Neuronal stem cell (in vitro differentiated cells): ENCODE data around the gene SVIL.

Source experiments
- DNase-seq: peaks from one replicate; pipeline ENCODE4 v3.0.0-alpha.2; 2013; ENCODE audit warnings: low spot score
- H2AFZ ChIP-seq: one replicate; pipeline ENCODE4 v1.6.1; 2013; ENCODE audit warnings: mild to moderate bottlenecking, low read length, inconsistent platforms
- H2AK5ac ChIP-seq: 2 replicates; pipeline ENCODE4 v1.6.1; 2013; ENCODE audit warnings: low read depth, mild to moderate bottlenecking, inconsistent platforms, low read length, moderate library complexity, mixed read lengths
- H2BK120ac ChIP-seq: 2 replicates; pipeline ENCODE4 v1.6.1; 2013; ENCODE audit warnings: low read depth, mild to moderate bottlenecking, inconsistent platforms, low read length, moderate library complexity, mixed read lengths
- H2BK12ac ChIP-seq: one replicate; pipeline ENCODE4 v1.6.1; 2013; ENCODE audit warnings: low read length, inconsistent platforms
- H2BK15ac ChIP-seq: 2 replicates; pipeline ENCODE4 v1.6.1; 2013; ENCODE audit warnings: mild to moderate bottlenecking, low read length, inconsistent platforms, mixed read lengths
- H2BK5ac ChIP-seq: one replicate; pipeline ENCODE4 v1.6.1; 2013; ENCODE audit warnings: inconsistent platforms, mild to moderate bottlenecking, low read length, moderate library complexity
- H3K14ac ChIP-seq: one replicate; pipeline ENCODE4 v1.6.1; 2013; ENCODE audit warnings: low read length, inconsistent platforms
- H3K18ac ChIP-seq: 2 replicates; pipeline ENCODE4 v1.6.1; 2013; ENCODE audit warnings: low read length, inconsistent platforms
- H3K23ac ChIP-seq: 2 replicates; pipeline ENCODE4 v1.6.1; 2013; ENCODE audit warnings: low read depth, mild to moderate bottlenecking, mixed read lengths, low read length, inconsistent platforms; ENCODE audit not compliant: poor library complexity
- H3K27ac ChIP-seq: replicated peaks from 3 replicates; pipeline ENCODE4 v1.5.1; 2013; ENCODE audit warnings: low read length, inconsistent platforms
- H3K27me3 ChIP-seq, 3 experiments: 2 replicates each; pipeline ENCODE4 v1.6.1; 2013; ENCODE audit warnings: low read length in 3 of 3, mild to moderate bottlenecking in 2 of 3, inconsistent platforms in 1 of 3, low read depth in 1 of 3, mixed read lengths in 1 of 3, moderate library complexity in 1 of 3; ENCODE audit not compliant: control insufficient read depth in 3 of 3, insufficient read depth in 3 of 3
- H3K36me3 ChIP-seq, 2 donors: replicated peaks in 1 of 2; 2 replicates each; pipeline ENCODE4 v1.6.1; 2013; ENCODE audit warnings: low read length in 2 of 2; ENCODE audit not compliant: control insufficient read depth in 2 of 2, insufficient read depth in 2 of 2
- H3K4ac ChIP-seq: 2 replicates; pipeline ENCODE4 v1.6.1; 2013; ENCODE audit warnings: inconsistent platforms, mild to moderate bottlenecking, low read length, moderate library complexity
- H3K4me1 ChIP-seq, 2 donors: 1 replicate in 1 of 2; 2 replicates in 1 of 2; pipeline ENCODE4 v1.6.1; 2013; ENCODE audit warnings: low read length in 2 of 2, low read depth in 1 of 2; ENCODE audit not compliant: control insufficient read depth in 2 of 2, insufficient read depth in 1 of 2
- H3K4me2 ChIP-seq: one replicate; pipeline ENCODE4 v1.6.1; 2013; ENCODE audit warnings: mild to moderate bottlenecking, low read length, inconsistent platforms; ENCODE audit not compliant: insufficient read depth, poor library complexity, severe bottlenecking
- H3K4me3 ChIP-seq, 2 donors: 2 replicates each; pipeline ENCODE4 v1.5.1; 2013; ENCODE audit warnings: low read length in 2 of 2, mild to moderate bottlenecking in 2 of 2, inconsistent platforms in 1 of 2, moderate library complexity in 1 of 2
- H3K79me1 ChIP-seq: one replicate; pipeline ENCODE4 v1.6.1; 2013; ENCODE audit warnings: low read depth, mild to moderate bottlenecking, inconsistent platforms, low read length, moderate library complexity
- H3K9ac ChIP-seq: one replicate; pipeline ENCODE4 v1.6.1; 2013; ENCODE audit warnings: mild to moderate bottlenecking, low read depth, low read length, inconsistent platforms; ENCODE audit not compliant: poor library complexity
- H3K9me3 ChIP-seq, 2 donors: replicated peaks in 1 of 2; 2 replicates each; pipeline versions ENCODE3 to v1.6.1; 2013; ENCODE audit warnings: low read length in 2 of 2, mild to moderate bottlenecking in 2 of 2, inconsistent platforms in 1 of 2, low read depth in 1 of 2, mixed read lengths in 1 of 2, moderate library complexity in 1 of 2; ENCODE audit not compliant: control insufficient read depth in 2 of 2, insufficient read depth in 1 of 2
- H4K8ac ChIP-seq: one replicate; pipeline ENCODE4 v1.6.1; 2013; ENCODE audit warnings: low read depth, mild to moderate bottlenecking, inconsistent platforms, low read length, moderate library complexity
- H4K91ac ChIP-seq: one replicate; pipeline ENCODE4 v1.6.1; 2013; ENCODE audit warnings: low read length, low read depth, mild to moderate bottlenecking, inconsistent platforms; ENCODE audit not compliant: poor library complexity
- WGBS, 2 donors: extraction: QIAGEN DNeasy Blood & Tissue Kit; methylation state at CpG; one replicate each; pipeline ENCODE4 v1.1.7; 2013; ENCODE audit warnings: missing lambda C conversion rate in 2 of 2, mixed read lengths in 1 of 2; ENCODE audit not compliant: insufficient read length in 2 of 2, insufficient replicate concordance in 1 of 2; ENCODE audit errors: extremely low coverage in 2 of 2; 5-methylcytosine and 5-hydroxymethylcytosine counted together

SVIL gene

DNA sequence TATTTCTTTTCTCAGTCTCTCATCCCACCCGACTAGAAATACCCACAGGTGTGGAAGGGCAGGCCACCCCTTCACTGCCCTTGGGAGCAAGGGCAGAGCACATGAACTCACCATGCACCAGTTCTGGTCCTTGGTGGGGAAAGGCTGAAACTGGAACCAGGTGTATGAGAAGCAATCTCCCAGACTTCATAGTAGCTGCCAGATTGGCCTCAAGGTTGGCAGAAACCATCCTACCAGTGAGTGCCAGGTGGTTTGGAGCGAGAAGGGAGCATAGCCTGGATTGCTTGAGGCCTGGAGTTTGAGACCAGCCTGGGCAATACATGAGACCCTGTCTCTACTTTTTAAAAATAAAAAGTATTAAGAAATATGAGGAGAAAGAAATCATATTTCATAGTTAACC is 207.1 kb downstream of the SVIL start:
- H3K4me2 ChIP-seq: no peak overlapping the region
- H3K9ac ChIP-seq: no peak overlapping the region
- no peaks in the 10 kb centered on the region for H3K4me1 ChIP-seq
- H3K14ac ChIP-seq: no peak overlapping the region
- no peak overlapping the region for H2BK12ac ChIP-seq
- H3K23ac ChIP-seq: no peak overlapping the region
- no CpG with 5 or more reads among the region's 2 CpGs for WGBS, 2 donors
- no peak overlapping the region for H3K4ac ChIP-seq
- H2AK5ac ChIP-seq: no peak overlapping the region
- H2BK15ac ChIP-seq: no peak overlapping the region
- H3K36me3 ChIP-seq: no peaks in the 10 kb centered on the region
- H2AFZ ChIP-seq: no peak overlapping the region
- no peak overlapping the region for H2BK120ac ChIP-seq
- no peak overlapping the region for H4K8ac ChIP-seq
- no peak overlapping the region for H3K18ac ChIP-seq
- no peak for DNase-seq
- no peak overlapping the region for H3K27ac ChIP-seq
- H2BK5ac ChIP-seq: no peak overlapping the region
- no peaks in the 10 kb centered on the region for H3K9me3 ChIP-seq
- no peaks in the 10 kb centered on the region for H3K27me3 ChIP-seq
- H3K79me1 ChIP-seq: no peaks in the 10 kb centered on the region
- H4K91ac ChIP-seq: no peak overlapping the region
- H3K4me3 ChIP-seq: no peak overlapping the region

DNA sequence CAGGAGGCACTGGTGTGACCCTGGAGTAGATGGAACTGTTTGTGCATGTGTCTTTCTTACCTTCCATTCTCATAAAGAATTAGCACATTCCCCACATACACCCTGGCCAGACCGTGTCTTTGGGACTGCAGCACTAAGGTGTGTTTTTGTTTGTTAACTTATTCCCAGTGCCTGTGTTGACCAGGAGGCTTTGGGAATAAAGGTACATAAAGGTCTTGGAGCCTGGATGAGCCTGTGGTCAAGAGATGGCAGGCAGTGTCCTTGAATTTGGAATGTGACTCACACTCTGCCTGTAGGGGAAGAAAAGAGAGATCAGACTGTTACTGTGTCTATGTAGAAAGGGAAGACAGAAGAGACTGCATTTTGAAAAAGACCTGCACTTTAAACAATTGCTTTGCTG is 208.4 kb downstream of the SVIL start:
- no peaks in the 10 kb centered on the region for H3K27me3 ChIP-seq
- H4K91ac ChIP-seq: no peak overlapping the region
- no peak overlapping the region for H3K4me2 ChIP-seq
- H3K27ac ChIP-seq: no peak overlapping the region
- H3K23ac ChIP-seq: no peak overlapping the region
- H3K14ac ChIP-seq: no peak overlapping the region
- H2BK5ac ChIP-seq: no peak overlapping the region
- no peak overlapping the region for H2BK120ac ChIP-seq
- no CpG with 5 or more reads among the region's 1 CpG for WGBS, 2 donors
- no peak overlapping the region for H2AFZ ChIP-seq
- no peaks in the 10 kb centered on the region for H3K9me3 ChIP-seq
- no peak overlapping the region for H3K9ac ChIP-seq
- H3K36me3 ChIP-seq: no peaks in the 10 kb centered on the region
- H3K4ac ChIP-seq: no peak overlapping the region
- no peak overlapping the region for H2AK5ac ChIP-seq
- no peak overlapping the region for H2BK12ac ChIP-seq
- no peak overlapping the region for H3K4me3 ChIP-seq
- H3K79me1 ChIP-seq: no peaks in the 10 kb centered on the region
- H3K18ac ChIP-seq: no peak overlapping the region
- DNase-seq: no peak
- H2BK15ac ChIP-seq: no peak overlapping the region
- no peak overlapping the region for H4K8ac ChIP-seq
- H3K4me1 ChIP-seq: no peaks in the 10 kb centered on the region

DNA sequence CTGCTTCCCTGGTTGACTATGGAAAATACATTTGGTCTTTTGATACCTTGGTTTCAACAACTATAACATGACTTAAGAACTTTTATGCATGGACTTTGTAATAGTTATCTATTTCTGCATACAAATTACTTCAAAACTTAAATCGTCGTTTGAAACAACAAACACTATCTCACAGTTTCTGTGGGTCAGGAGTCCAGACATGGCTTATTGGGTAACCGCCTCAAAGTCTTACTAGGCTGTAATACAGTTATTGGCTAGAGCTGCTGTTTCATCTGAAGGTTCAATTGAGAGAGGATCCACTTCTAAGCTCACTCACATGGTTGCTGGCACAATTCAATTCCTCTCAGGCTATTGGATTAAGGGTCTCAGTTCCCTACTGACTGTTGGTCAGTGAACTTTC is 210.8 kb downstream of the SVIL start:
- H2BK15ac ChIP-seq: no peak overlapping the region
- no CpG with 5 or more reads among the region's 3 CpGs for WGBS, 2 donors

DNA sequence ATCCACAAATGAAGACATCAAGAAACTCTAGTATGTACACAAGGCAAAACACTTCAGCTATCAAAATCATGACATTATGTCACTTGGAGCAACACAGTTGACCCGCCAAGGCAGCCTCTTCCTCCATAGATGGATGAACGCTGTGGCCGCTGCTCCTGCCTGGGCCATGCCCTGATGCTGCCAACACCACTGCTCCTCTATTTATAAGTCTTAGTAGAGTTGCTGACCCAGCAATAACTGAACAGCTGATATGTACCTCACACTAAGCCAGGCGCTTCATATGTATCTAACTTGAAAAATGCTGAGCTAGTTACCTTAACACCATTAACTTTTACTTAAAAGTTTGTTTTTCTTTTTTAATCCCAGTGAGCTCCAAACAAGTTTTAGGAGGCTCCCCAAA is 214.0 kb downstream of the SVIL start:
- H3K9me3 ChIP-seq: no peaks in the 10 kb centered on the region
- no peak overlapping the region for H3K4me3 ChIP-seq
- no peak overlapping the region for H2AK5ac ChIP-seq
- H3K9ac ChIP-seq: no peak overlapping the region
- H3K4ac ChIP-seq: no peak overlapping the region
- H3K18ac ChIP-seq: no peak overlapping the region
- H3K23ac ChIP-seq: no peak overlapping the region
- no peaks in the 10 kb centered on the region for H3K27me3 ChIP-seq
- no peak overlapping the region for H2AFZ ChIP-seq
- no peak overlapping the region for H2BK120ac ChIP-seq
- no peak overlapping the region for H3K14ac ChIP-seq
- no peak overlapping the region for H2BK12ac ChIP-seq
- H2BK15ac ChIP-seq: no peak overlapping the region
- H4K91ac ChIP-seq: no peak overlapping the region
- H2BK5ac ChIP-seq: no peak overlapping the region
- no peaks in the 10 kb centered on the region for H3K79me1 ChIP-seq
- no peak overlapping the region for H4K8ac ChIP-seq
- no peak for DNase-seq
- no peak overlapping the region for H3K4me2 ChIP-seq
- no peaks in the 10 kb centered on the region for H3K36me3 ChIP-seq
- no peaks in the 10 kb centered on the region for H3K4me1 ChIP-seq
- no peak overlapping the region for H3K27ac ChIP-seq
- no CpG with 5 or more reads among the region's 4 CpGs for WGBS, 2 donors

More for the DNA sequence above, 210.8 kb downstream of the SVIL start:
- Histone ChIP-seq H3K4me1 (no peaks in the 10 kb centered on the region), H2BK12ac (no peak overlapping the region), H2AFZ (no peak overlapping the region), H2BK5ac (no peak overlapping the region), H3K79me1 (no peaks in the 10 kb centered on the region), H3K9ac (no peak overlapping the region), H3K27me3 (no peaks in the 10 kb centered on the region), H2BK120ac (no peak overlapping the region), H3K36me3 (no peaks in the 10 kb centered on the region), H3K4me2 (no peak overlapping the region), H3K4ac (no peak overlapping the region), H4K91ac (no peak overlapping the region), H3K23ac (no peak overlapping the region), H3K9me3 (no peaks in the 10 kb centered on the region), H2AK5ac (no peak overlapping the region), H3K4me3 (no peak overlapping the region), H3K27ac (no peak overlapping the region), H4K8ac (no peak overlapping the region), H3K14ac (no peak overlapping the region), H3K18ac (no peak overlapping the region)
- no peak for DNase-seq
